H9 (cell line): ENCODE measurements around the gene C6orf136. TPM values are rescaled to one million over a fixed set of nuclear protein-coding genes. Genes with fewer than 3 reads are reported as not detected.

Experiments used
- DNase-seq: peaks from one replicate; pipeline ENCODE4 v3.0.0-alpha.2; 2017
- H2AFZ ChIP-seq: one replicate; pipeline ENCODE4 v1.6.1; 2013; ENCODE audit warnings: mild to moderate bottlenecking, low read length, control low read depth, moderate library complexity
- H2AK5ac ChIP-seq: 2 replicates; pipeline ENCODE4 v1.6.1; 2013; ENCODE audit warnings: low read length, control low read depth, mixed read lengths; ENCODE audit not compliant: insufficient read length
- H2BK120ac ChIP-seq: one replicate; pipeline ENCODE4 v1.6.1; 2013; ENCODE audit warnings: low read depth, mild to moderate bottlenecking, low read length, control low read depth, inconsistent platforms; ENCODE audit not compliant: poor library complexity, severe bottlenecking
- H2BK12ac ChIP-seq: 2 replicates; pipeline ENCODE4 v1.6.1; 2013; ENCODE audit warnings: low read length, control low read depth, mixed read lengths, low read depth; ENCODE audit not compliant: insufficient read length
- H2BK15ac ChIP-seq: 2 replicates; pipeline ENCODE4 v1.6.1; 2013; ENCODE audit warnings: low read depth, low read length, control low read depth
- H2BK20ac ChIP-seq: one replicate; pipeline ENCODE4 v1.6.1; 2013; ENCODE audit warnings: low read depth, mild to moderate bottlenecking, low read length, control low read depth, inconsistent platforms; ENCODE audit not compliant: poor library complexity, severe bottlenecking
- H2BK5ac ChIP-seq: 2 replicates; pipeline ENCODE4 v1.6.1; 2013; ENCODE audit warnings: low read length, control low read depth, mixed read lengths; ENCODE audit not compliant: insufficient read length
- H3K14ac ChIP-seq: 2 replicates; pipeline ENCODE4 v1.6.1; 2013; ENCODE audit warnings: low read length, control low read depth; ENCODE audit not compliant: insufficient read depth
- H3K18ac ChIP-seq: 2 replicates; pipeline ENCODE4 v1.6.1; 2013; ENCODE audit warnings: low read depth, mild to moderate bottlenecking, mixed read lengths, low read length, control low read depth; ENCODE audit not compliant: insufficient read length
- H3K23ac ChIP-seq: 2 replicates; pipeline ENCODE4 v1.6.1; 2013; ENCODE audit warnings: low read length, control low read depth, mixed read lengths, low read depth; ENCODE audit not compliant: insufficient read length
- H3K23me2 ChIP-seq: 2 replicates; pipeline ENCODE4 v1.6.1; 2013; ENCODE audit warnings: low read depth, mild to moderate bottlenecking, mixed read lengths, low read length, control low read depth; ENCODE audit not compliant: insufficient read length, poor library complexity, severe bottlenecking
- H3K27ac ChIP-seq: 2 replicates; pipeline ENCODE4 v1.5.1; 2013; ENCODE audit warnings: low read length, control low read depth, mixed read lengths, low read depth; ENCODE audit not compliant: insufficient read length
- H3K27me3 ChIP-seq: 2 replicates; pipeline ENCODE4 v1.6.1; 2013; ENCODE audit warnings: low read length, control low read depth, inconsistent platforms; ENCODE audit not compliant: insufficient read depth
- H3K4ac ChIP-seq: 2 replicates; pipeline ENCODE4 v1.6.1; 2013; ENCODE audit warnings: low read depth, mild to moderate bottlenecking, control low read depth, inconsistent platforms, low read length, moderate library complexity
- H3K4me1 ChIP-seq: 2 replicates; pipeline ENCODE4 v1.6.1; 2013; ENCODE audit warnings: low read length, control low read depth, inconsistent platforms; ENCODE audit not compliant: insufficient read depth
- H3K4me2 ChIP-seq: 2 replicates; pipeline ENCODE4 v1.6.1; 2013; ENCODE audit warnings: low read length, control low read depth, mixed read lengths; ENCODE audit not compliant: insufficient read length, insufficient read depth
- H3K56ac ChIP-seq: 2 replicates; pipeline ENCODE4 v1.6.1; 2013; ENCODE audit warnings: low read depth, mild to moderate bottlenecking, mixed read lengths, low read length, control low read depth; ENCODE audit not compliant: insufficient read length
- H3K79me1 ChIP-seq: 2 replicates; pipeline ENCODE4 v1.6.1; 2013; ENCODE audit warnings: low read depth, mild to moderate bottlenecking, moderate library complexity, low read length, control low read depth, inconsistent platforms; ENCODE audit not compliant: insufficient read depth, poor library complexity, severe bottlenecking
- H3K79me2 ChIP-seq: 2 replicates; pipeline ENCODE4 v1.6.1; 2013; ENCODE audit warnings: low read length, control low read depth, inconsistent platforms; ENCODE audit not compliant: insufficient read depth
- H3K9ac ChIP-seq: 2 replicates; pipeline ENCODE4 v1.6.1; 2013; ENCODE audit warnings: low read length, control low read depth, mixed read lengths; ENCODE audit not compliant: insufficient read length; ENCODE audit errors: extremely low read depth
- H3K9me3 ChIP-seq: one replicate; pipeline ENCODE4 v1.6.1; 2013; ENCODE audit warnings: low read depth, low read length, inconsistent platforms; ENCODE audit not compliant: control insufficient read depth
- H3T11ph ChIP-seq: one replicate; pipeline ENCODE4 v1.6.1; 2013; ENCODE audit warnings: mild to moderate bottlenecking, low read length, control low read depth, inconsistent platforms
- H4K20me1 ChIP-seq: one replicate; pipeline ENCODE4 v1.6.1; 2013; ENCODE audit not compliant: control insufficient read depth, insufficient read length, insufficient read depth
- H4K5ac ChIP-seq: 2 replicates; pipeline ENCODE4 v1.6.1; 2013; ENCODE audit warnings: low read depth, mild to moderate bottlenecking, mixed read lengths, low read length, control low read depth; ENCODE audit not compliant: insufficient read length
- H4K8ac ChIP-seq: replicated peaks from 2 replicates; pipeline ENCODE4 v1.6.1; 2013; ENCODE audit warnings: low read length, control low read depth, mixed read lengths, low read depth; ENCODE audit not compliant: insufficient read length
- H4K91ac ChIP-seq: 2 replicates; pipeline ENCODE4 v1.6.1; 2013; ENCODE audit warnings: low read depth, mild to moderate bottlenecking, moderate library complexity, mixed read lengths, low read length, control low read depth; ENCODE audit not compliant: insufficient read length
- H3K27ac Mint-ChIP-seq, 3 experiments: 2 replicates in 2 of 3; 3 replicates in 1 of 3; pipeline ENCODE4 v1.8.0; 2020 to 2021; ENCODE audit warnings: mixed read lengths in 3 of 3, mild to moderate bottlenecking in 1 of 3, moderate library complexity in 1 of 3
- H3K27me3 Mint-ChIP-seq: 2 replicates; pipeline ENCODE4 v1.8.0; 2021; ENCODE audit warnings: low read depth, mild to moderate bottlenecking, moderate library complexity, mixed read lengths
- H3K36me3 Mint-ChIP-seq, 3 experiments: 2 replicates in 2 of 3; 3 replicates in 1 of 3; pipeline ENCODE4 v1.8.0; 2020 to 2021; ENCODE audit warnings: low read depth in 3 of 3, mixed read lengths in 3 of 3; ENCODE audit not compliant: insufficient read depth in 1 of 3
- H3K4me1 Mint-ChIP-seq, 2 experiments: 2 replicates each; pipeline ENCODE4 v1.8.0; 2020; ENCODE audit warnings: mixed read lengths in 2 of 2
- H3K4me3 Mint-ChIP-seq, 2 experiments: 2 replicates in 1 of 2; 3 replicates in 1 of 2; pipeline ENCODE4 v1.8.0; 2020 to 2021; ENCODE audit warnings: mild to moderate bottlenecking in 2 of 2, mixed read lengths in 2 of 2, moderate library complexity in 1 of 2
- H3K9me3 Mint-ChIP-seq, 2 experiments: 2 replicates in 1 of 2; 3 replicates in 1 of 2; pipeline ENCODE4 v1.8.0; 2020; ENCODE audit warnings: mild to moderate bottlenecking in 2 of 2, mixed read lengths in 2 of 2, moderate library complexity in 1 of 2
- CTCF ChIP-seq: fragments of 200-600 bp; sonication (generic); conservative IDR thresholded peaks from 3 replicates; pipeline ENCODE4 v1.8.0; 2021; ENCODE audit warnings: antibody characterized with exemption, mild to moderate bottlenecking
- WGBS: extraction: QIAGEN DNeasy Blood & Tissue Kit; methylation state at CpG from one replicate; pipeline ENCODE4 v1.1.7; 2013; ENCODE audit warnings: missing lambda C conversion rate, low lambda C conversion rate, mixed read lengths; ENCODE audit not compliant: insufficient read length; ENCODE audit errors: extremely low coverage; 5-methylcytosine and 5-hydroxymethylcytosine counted together
- total RNA-seq: library from RNA; stranded (reverse); gene quantifications from 2 replicates; pipeline ENCODE4 v1.2.1, GENCODE V29; 2021

Gene C6orf136
- total RNA-seq, 1 experiment from 2014 or later = 22.2 TPM

GRCh38 chr6:30644769-30645168, 2.2 kb upstream of the C6orf136 start:
- Histone ChIP-seq H3K18ac (no peak overlapping the region), H2BK20ac (no peak overlapping the region), H3K9ac (no peak overlapping the region), H2AFZ (no peak overlapping the region), H3K27me3 (no peaks in the 10 kb centered on the region), H3K27ac (no peak overlapping the region), H3K9me3 (no peaks in the 10 kb centered on the region), H3K23ac (no peak overlapping the region), H4K20me1 (no peaks in the 10 kb centered on the region), H3K56ac (no peak overlapping the region), H3K79me1 (peaks cover 2% of the 10 kb centered on the region), H3K4me1 (no peaks in the 10 kb centered on the region), H4K91ac (no peak overlapping the region), H3T11ph (no peak overlapping the region), H2BK120ac (no peak overlapping the region), H3K14ac (no peak overlapping the region), H3K4me2 (no peak overlapping the region), H4K8ac (no peak overlapping the region), H4K5ac (no peak overlapping the region), H2BK5ac (no peak overlapping the region), H2BK15ac (no peak overlapping the region), H2BK12ac (no peak overlapping the region), H2AK5ac (no peak overlapping the region), H3K79me2 (no peaks in the 10 kb centered on the region), H3K23me2 (peaks cover 8% of the 10 kb centered on the region), H3K4ac (no peak overlapping the region)
- H3K27ac Mint-ChIP-seq = peak overlapping the region in 1 of 3 experiments; percentile 25; a peak in 3 of 7 replicates
- no peak for TF ChIP-seq CTCF
- no CpG with 5 or more reads among the region's 5 CpGs for WGBS
- no peak for DNase-seq
- H3K36me3 Mint-ChIP-seq = peaks cover 11 to 64% (median 56%) of the 10 kb centered on the region in 3 experiments
- no peaks in the 10 kb centered on the region for H3K27me3 Mint-ChIP-seq
- H3K9me3 Mint-ChIP-seq = no peaks in the 10 kb centered on the region
- peaks cover 14 to 17% of the 10 kb centered on the region in 2 experiments for H3K4me1 Mint-ChIP-seq
- no peak overlapping the region for H3K4me3 Mint-ChIP-seq
